ENCODE measurements around the gene MRAS.

DNA sequence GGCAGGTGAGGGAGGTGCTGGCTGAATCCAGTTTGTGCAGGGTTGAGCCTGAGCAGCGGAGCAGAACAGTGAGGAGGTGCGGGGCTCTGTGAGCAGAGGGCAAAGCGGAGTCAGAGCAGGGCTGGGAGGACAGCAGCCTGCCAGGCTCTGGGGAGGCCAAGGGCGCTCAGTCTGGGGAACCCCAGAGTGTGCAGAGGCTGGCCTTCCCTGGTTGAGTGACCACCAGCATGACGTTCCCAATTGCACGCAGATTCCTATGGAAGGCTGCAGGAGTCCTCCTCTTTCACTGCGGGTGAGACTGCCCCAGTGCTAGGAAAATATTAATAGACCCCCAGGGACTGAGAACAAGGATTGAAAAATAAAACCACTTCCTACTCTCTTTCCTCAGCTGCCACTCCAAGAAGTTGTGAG is 13.2 kb downstream of the MRAS start:
- TF ChIP-seq POLR2AphosphoS5 (IDR thresholded peaks at IDR 0.05; ENCODE audit: low read depth, low read length), result no peak
- no peak for TF ChIP-seq TAF1 (IDR thresholded peaks at IDR 0.05; ENCODE audit: borderline replicate concordance, low read depth, low read length)

Data from GM12892 (cell line).